Mesenchymal stem cell (in vitro differentiated cells and primary cell): Measurements from ENCODE around the gene RPS6KA2.
A peak's percentile ranks its signal among the peaks of the same experiment; 100 is the strongest.

Source experiments
- DNase-seq: peaks from one replicate; pipeline ENCODE4 v3.0.0-alpha.2; 2013
- H2AFZ ChIP-seq: one replicate; pipeline ENCODE4 v1.6.1; 2013; ENCODE audit warnings: low read depth, mild to moderate bottlenecking, control low read depth, inconsistent platforms, low read length, moderate library complexity
- H2AK5ac ChIP-seq: 2 replicates; pipeline ENCODE4 v1.6.1; 2013; ENCODE audit warnings: low read length, moderate library complexity, mild to moderate bottlenecking, inconsistent platforms; ENCODE audit not compliant: severe bottlenecking
- H2BK120ac ChIP-seq: one replicate; pipeline ENCODE4 v1.6.1; 2013; ENCODE audit warnings: low read depth, mild to moderate bottlenecking, inconsistent platforms, low read length, moderate library complexity
- H2BK12ac ChIP-seq, 2 experiments: one replicate each; pipeline ENCODE4 v1.6.1; 2013; ENCODE audit warnings: inconsistent platforms in 2 of 2, low read length in 2 of 2, mild to moderate bottlenecking in 2 of 2, moderate library complexity in 2 of 2, control low read depth in 1 of 2
- H2BK15ac ChIP-seq: one replicate; pipeline ENCODE4 v1.6.1; 2013; ENCODE audit warnings: mild to moderate bottlenecking, low read depth, inconsistent platforms; ENCODE audit not compliant: poor library complexity, severe bottlenecking
- H2BK5ac ChIP-seq: 2 replicates; pipeline ENCODE4 v1.6.1; 2013; ENCODE audit warnings: low read depth, mild to moderate bottlenecking, low read length, control low read depth, inconsistent platforms; ENCODE audit not compliant: poor library complexity, severe bottlenecking
- H3K14ac ChIP-seq, 2 experiments: one replicate each; pipeline ENCODE4 v1.6.1; 2013; ENCODE audit warnings: inconsistent platforms in 2 of 2, low read length in 2 of 2, control low read depth in 1 of 2, mild to moderate bottlenecking in 1 of 2, moderate library complexity in 1 of 2
- H3K18ac ChIP-seq, 2 experiments: one replicate each; pipeline ENCODE4 v1.6.1; 2013; ENCODE audit warnings: inconsistent platforms in 2 of 2, low read length in 2 of 2, control low read depth in 1 of 2, low read depth in 1 of 2, mild to moderate bottlenecking in 1 of 2
- H3K23ac ChIP-seq, 2 experiments: one replicate each; pipeline ENCODE4 v1.6.1; 2013; ENCODE audit warnings: inconsistent platforms in 2 of 2, low read length in 2 of 2, mild to moderate bottlenecking in 2 of 2, moderate library complexity in 2 of 2, control low read depth in 1 of 2
- H3K27ac ChIP-seq: 2 replicates; pipeline ENCODE4 v1.5.1; 2013; ENCODE audit warnings: mild to moderate bottlenecking, moderate library complexity, low read length, control low read depth, inconsistent platforms; ENCODE audit not compliant: poor library complexity, severe bottlenecking
- H3K27me3 ChIP-seq, 2 experiments: 2 replicates each; pipeline versions ENCODE4 v1.6.1 to v1.7.0; 2013; ENCODE audit warnings: low read length in 2 of 2, mild to moderate bottlenecking in 2 of 2, moderate library complexity in 2 of 2, control low read depth in 1 of 2, inconsistent platforms in 1 of 2; ENCODE audit not compliant: control insufficient read depth in 1 of 2, insufficient read depth in 1 of 2
- H3K36me3 ChIP-seq, 2 experiments: 2 replicates each; pipeline versions ENCODE4 v1.6.1 to v1.7.0; 2013; ENCODE audit warnings: low read length in 2 of 2, control low read depth in 1 of 2, inconsistent platforms in 1 of 2, low read depth in 1 of 2, mild to moderate bottlenecking in 1 of 2; ENCODE audit not compliant: insufficient read depth in 2 of 2, control insufficient read depth in 1 of 2
- H3K4ac ChIP-seq, 2 experiments: one replicate each; pipeline ENCODE4 v1.6.1; 2013; ENCODE audit warnings: inconsistent platforms in 2 of 2, low read length in 2 of 2, mild to moderate bottlenecking in 2 of 2, moderate library complexity in 2 of 2, control low read depth in 1 of 2, low read depth in 1 of 2
- H3K4me1 ChIP-seq: 2 replicates; pipeline ENCODE4 v1.6.1; 2013; ENCODE audit warnings: low read depth, low read length, control low read depth; ENCODE audit not compliant: control insufficient read depth, insufficient read depth
- H3K4me2 ChIP-seq: 2 replicates; pipeline ENCODE4 v1.6.1; 2013; ENCODE audit warnings: low read length, mild to moderate bottlenecking, inconsistent platforms; ENCODE audit not compliant: poor library complexity, severe bottlenecking
- H3K4me3 ChIP-seq, 2 experiments: 2 replicates each; pipeline versions ENCODE4 v1.5.1 to v1.7.0; 2013; ENCODE audit warnings: low read length in 2 of 2, mild to moderate bottlenecking in 2 of 2, control low read depth in 1 of 2, low read depth in 1 of 2; ENCODE audit not compliant: insufficient read depth in 1 of 2
- H3K79me1 ChIP-seq: replicated peaks from 2 replicates; pipeline ENCODE4 v1.6.1; 2013; ENCODE audit warnings: mild to moderate bottlenecking, control low read depth, low read length, inconsistent platforms; ENCODE audit not compliant: poor library complexity, severe bottlenecking
- H3K9ac ChIP-seq: 2 replicates; pipeline ENCODE4 v1.7.0; 2013; ENCODE audit warnings: mild to moderate bottlenecking, low read length, moderate library complexity
- H3K9me3 ChIP-seq: 2 replicates; pipeline ENCODE4 v1.7.0; 2013; ENCODE audit warnings: mild to moderate bottlenecking, low read length; ENCODE audit not compliant: control insufficient read depth
- H4K8ac ChIP-seq: one replicate; pipeline ENCODE4 v1.6.1; 2013; ENCODE audit warnings: inconsistent platforms, mild to moderate bottlenecking, low read length, moderate library complexity
- H4K91ac ChIP-seq: one replicate; pipeline ENCODE4 v1.6.1; 2013; ENCODE audit warnings: mild to moderate bottlenecking, low read length, inconsistent platforms
- WGBS: methylation state at CpG from one replicate; pipeline ENCODE4 v1.1.7; 2013; ENCODE audit warnings: mixed read lengths; 5-methylcytosine and 5-hydroxymethylcytosine counted together

The RPS6KA2 gene

GRCh38 chr6:166553563-166554271, 73.3 kb downstream of the RPS6KA2 start:
- Histone ChIP-seq H3K4ac (no peak overlapping the region), H3K4me1 (peaks cover 5% of the 10 kb centered on the region), H3K9ac (peak overlapping the region; percentile 69), H3K18ac (peak overlapping the region in 1 of 2 experiments; percentile 41), H3K27me3 (no peaks in the 10 kb centered on the region), H3K14ac (no peak overlapping the region), H2BK5ac (no peak overlapping the region), H4K91ac (peak overlapping the region; percentile 54), H2BK120ac (no peak overlapping the region), H3K4me3 (peak overlapping the region in 1 of 2 experiments; percentile 57), H3K36me3 (peaks cover 0 to 4% of the 10 kb centered on the region in 2 experiments), H3K4me2 (no peak overlapping the region), H2AK5ac (no peak overlapping the region), H3K27ac (no peak overlapping the region), H4K8ac (no peak overlapping the region), H2BK15ac (no peak overlapping the region), H2AFZ (no peak overlapping the region), H3K79me1 (peaks cover 2% of the 10 kb centered on the region), H3K23ac (peak overlapping the region in 1 of 2 experiments; percentile 41), H3K9me3 (peaks cover 5% of the 10 kb centered on the region), H2BK12ac (peak overlapping the region in 1 of 2 experiments; percentile 15)
- WGBS, result 70% methylated on average over 13 of the region's 13 CpGs
- peak; percentile 78 for DNase-seq

DNA sequence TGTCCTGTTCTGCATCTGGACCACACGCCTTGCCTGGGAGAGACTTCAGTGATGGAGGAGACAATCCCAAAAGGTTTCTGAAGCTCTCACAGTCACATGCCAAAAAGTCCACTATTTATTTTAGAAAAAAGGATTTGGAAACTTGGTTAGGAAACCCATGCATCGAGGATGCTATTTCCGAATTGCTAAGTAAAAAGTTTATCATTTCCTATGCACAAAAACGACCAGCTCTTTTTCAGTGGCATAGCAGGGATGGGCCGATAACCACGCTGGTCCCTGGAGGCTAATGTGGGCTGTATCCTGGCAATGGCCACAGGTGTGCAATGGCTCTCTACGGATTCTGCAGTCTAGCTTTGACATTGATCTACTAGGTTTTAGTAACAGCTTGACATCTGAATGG, 74.5 kb downstream of the RPS6KA2 start:
- H2BK15ac ChIP-seq, result no peak overlapping the region
- no peak overlapping the region for H2BK5ac ChIP-seq
- H2BK12ac ChIP-seq, result peak overlapping the region in 1 of 2 experiments; percentile 71
- no peak overlapping the region for H3K4ac ChIP-seq
- H3K9me3 ChIP-seq, result peaks cover 5% of the 10 kb centered on the region
- no peak overlapping the region for H4K91ac ChIP-seq
- no peak overlapping the region for H3K4me3 ChIP-seq
- H3K9ac ChIP-seq, result peak overlapping the region; percentile 69
- no peaks in the 10 kb centered on the region for H3K36me3 ChIP-seq
- H3K18ac ChIP-seq, result no peak overlapping the region
- no peak overlapping the region for H2AK5ac ChIP-seq
- H3K4me1 ChIP-seq, result peaks cover 5% of the 10 kb centered on the region
- no peaks in the 10 kb centered on the region for H3K79me1 ChIP-seq
- no peak overlapping the region for H3K23ac ChIP-seq
- H2AFZ ChIP-seq, result no peak overlapping the region
- DNase-seq, result no peak
- no peak overlapping the region for H3K14ac ChIP-seq
- no peak overlapping the region for H3K4me2 ChIP-seq
- 94% methylated on average over 6 of the region's 7 CpGs for WGBS
- no peak overlapping the region for H3K27ac ChIP-seq
- H3K27me3 ChIP-seq, result no peaks in the 10 kb centered on the region
- H2BK120ac ChIP-seq, result no peak overlapping the region
- H4K8ac ChIP-seq, result no peak overlapping the region

DNA sequence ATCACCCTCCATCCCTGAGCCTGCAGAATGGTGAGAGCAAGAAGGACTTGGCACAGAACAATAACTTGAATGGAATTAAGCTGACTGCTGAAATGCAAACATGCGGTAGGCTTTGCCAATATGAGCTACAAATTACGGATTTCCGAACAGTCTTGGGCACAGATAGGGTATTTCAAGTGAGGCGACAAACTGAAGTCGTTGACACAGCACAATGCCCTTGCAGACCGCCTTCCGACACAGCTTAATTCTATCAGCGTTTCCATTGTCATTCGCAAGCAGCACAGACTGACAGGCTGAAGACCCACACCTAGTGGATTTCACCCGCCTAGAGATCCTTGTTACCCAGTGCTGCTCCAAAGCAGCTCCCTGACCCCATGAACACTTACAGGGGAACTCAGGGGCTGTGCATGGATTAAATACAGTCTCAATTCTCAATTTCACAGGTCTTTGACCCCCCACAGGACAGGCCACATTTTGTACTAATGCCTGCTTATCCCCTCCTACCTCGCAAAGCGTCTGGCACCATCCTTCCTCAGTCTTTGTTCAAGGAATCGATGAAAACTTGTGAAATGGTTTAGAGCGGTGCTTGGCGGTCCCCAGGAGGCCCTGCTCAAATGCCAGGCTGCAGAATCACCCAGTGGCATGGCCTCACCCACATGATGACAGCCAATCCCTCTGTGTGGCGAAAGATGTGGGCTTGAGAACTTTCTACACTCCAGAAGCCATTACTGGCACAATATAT, 75.1 kb downstream of the RPS6KA2 start:
- peaks cover 5% of the 10 kb centered on the region for H3K9me3 ChIP-seq
- no peak overlapping the region for H3K9ac ChIP-seq
- peaks cover 2% of the 10 kb centered on the region for H3K4me1 ChIP-seq
- no peak overlapping the region for H2BK5ac ChIP-seq
- no peak overlapping the region for H3K23ac ChIP-seq
- H3K4ac ChIP-seq, result no peak overlapping the region
- H2BK120ac ChIP-seq, result no peak overlapping the region
- no peak overlapping the region for H3K4me3 ChIP-seq
- no peak overlapping the region for H2BK15ac ChIP-seq
- peak overlapping the region in 1 of 2 experiments; percentile 66 for H2BK12ac ChIP-seq
- no peaks in the 10 kb centered on the region for H3K79me1 ChIP-seq
- H3K14ac ChIP-seq, result no peak overlapping the region
- peak overlapping the region in 1 of 2 experiments; percentile 32 for H3K18ac ChIP-seq
- DNase-seq, result no peak
- H2AK5ac ChIP-seq, result no peak overlapping the region
- 79% methylated on average over 15 of the region's 16 CpGs for WGBS
- H3K27ac ChIP-seq, result no peak overlapping the region
- no peak overlapping the region for H4K91ac ChIP-seq
- H3K36me3 ChIP-seq, result no peaks in the 10 kb centered on the region
- H3K4me2 ChIP-seq, result no peak overlapping the region
- H4K8ac ChIP-seq, result no peak overlapping the region
- no peaks in the 10 kb centered on the region for H3K27me3 ChIP-seq
- no peak overlapping the region for H2AFZ ChIP-seq

GRCh38 chr6:166546653-166547052, 80.4 kb downstream of the RPS6KA2 start:
- H2BK120ac ChIP-seq, result no peak overlapping the region
- no peak overlapping the region for H2BK5ac ChIP-seq
- no peak for DNase-seq
- no peaks in the 10 kb centered on the region for H3K79me1 ChIP-seq
- H4K8ac ChIP-seq, result no peak overlapping the region
- no peak overlapping the region for H3K27ac ChIP-seq
- H3K4me2 ChIP-seq, result no peak overlapping the region
- H3K4me1 ChIP-seq, result peaks cover 7% of the 10 kb centered on the region
- no peak overlapping the region for H3K4me3 ChIP-seq
- no peaks in the 10 kb centered on the region for H3K36me3 ChIP-seq
- H2AK5ac ChIP-seq, result no peak overlapping the region
- no peak overlapping the region for H2BK15ac ChIP-seq
- 90% methylated on average over 5 of the region's 6 CpGs for WGBS
- H3K27me3 ChIP-seq, result no peaks in the 10 kb centered on the region
- H3K9ac ChIP-seq, result no peak overlapping the region
- peaks cover 5% of the 10 kb centered on the region for H3K9me3 ChIP-seq
- H2AFZ ChIP-seq, result no peak overlapping the region
- no peak overlapping the region for H3K23ac ChIP-seq
- H4K91ac ChIP-seq, result no peak overlapping the region
- H3K14ac ChIP-seq, result no peak overlapping the region
- H3K18ac ChIP-seq, result no peak overlapping the region
- H3K4ac ChIP-seq, result no peak overlapping the region
- H2BK12ac ChIP-seq, result no peak overlapping the region
